Measurements from ENCODE around the gene ADSL. TPM values are rescaled to one million over a fixed set of nuclear protein-coding genes. Genes with fewer than 3 reads are reported as not detected.

Gene ADSL
- 10 to 100 TPM; 26.7 to 49.0 (median 36.6) TPM for total RNA-seq

DNA sequence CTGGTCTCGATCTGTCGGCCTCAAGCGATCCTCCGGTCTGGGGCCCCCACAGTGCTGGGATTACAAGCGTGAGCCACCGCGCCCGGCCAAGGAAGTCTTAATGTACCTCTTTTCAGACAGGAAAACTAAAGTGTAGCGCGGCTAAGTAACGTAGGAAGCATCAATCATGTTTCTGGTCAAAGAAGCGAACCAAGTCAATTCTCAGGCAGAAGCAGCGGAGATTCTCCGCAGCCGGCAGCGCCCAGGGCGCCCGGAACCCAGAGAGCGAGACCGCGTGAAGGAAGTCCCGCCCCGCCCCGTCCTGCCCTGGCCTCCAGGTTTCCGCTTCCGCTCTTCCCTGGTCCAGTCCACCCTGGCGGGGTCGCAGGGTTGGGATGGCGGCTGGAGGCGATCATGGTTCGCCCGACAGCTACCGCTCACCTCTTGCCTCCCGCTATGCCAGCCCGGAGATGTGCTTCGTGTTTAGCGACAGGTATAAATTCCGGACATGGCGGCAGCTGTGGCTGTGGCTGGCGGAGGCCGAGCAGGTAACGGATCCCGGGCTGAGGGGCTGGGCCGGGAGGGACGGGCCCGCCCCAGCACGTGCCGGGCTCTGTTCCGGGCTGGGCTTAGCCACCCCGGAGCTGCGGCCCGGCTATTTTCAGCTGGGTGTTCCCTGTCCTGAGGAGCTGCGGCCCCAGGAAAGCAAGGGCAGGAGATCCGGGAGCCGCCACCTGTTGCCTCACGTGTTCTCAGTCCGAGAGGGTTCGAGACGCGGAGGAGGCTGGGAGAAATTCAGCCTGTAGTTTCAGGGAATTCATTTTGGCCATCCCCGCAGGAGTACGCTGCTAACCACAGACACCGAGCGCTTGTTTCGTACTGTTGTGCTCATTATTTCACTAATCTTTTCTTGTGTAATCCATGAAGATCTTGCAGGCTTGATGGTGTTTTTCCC, at the start of gene ADSL:
Gene ADSL (plus strand): TSS at position 316 of the 934 bp plus-strand sequence. CDS start 59 bp downstream, at position 375.
- peak within 1 kb of the TSS; percentile 49 for H3K4me3 ChIP-seq (ENCODE audit: low read depth, poor library complexity, severe bottlenecking)
- intact Hi-C loops (cut with DNase I; ENCODE audit: low total_unique reads) = loop anchor here (10.0 kb wide), 2 partner anchors 322 to 812 kb away; partner anchors contain the start of gene RPS19BP1
- peak; percentile 82 to 97 for DNase-seq (ENCODE audit: low spot score in 2 of 2)
- TF ChIP-seq, protein P1, sequence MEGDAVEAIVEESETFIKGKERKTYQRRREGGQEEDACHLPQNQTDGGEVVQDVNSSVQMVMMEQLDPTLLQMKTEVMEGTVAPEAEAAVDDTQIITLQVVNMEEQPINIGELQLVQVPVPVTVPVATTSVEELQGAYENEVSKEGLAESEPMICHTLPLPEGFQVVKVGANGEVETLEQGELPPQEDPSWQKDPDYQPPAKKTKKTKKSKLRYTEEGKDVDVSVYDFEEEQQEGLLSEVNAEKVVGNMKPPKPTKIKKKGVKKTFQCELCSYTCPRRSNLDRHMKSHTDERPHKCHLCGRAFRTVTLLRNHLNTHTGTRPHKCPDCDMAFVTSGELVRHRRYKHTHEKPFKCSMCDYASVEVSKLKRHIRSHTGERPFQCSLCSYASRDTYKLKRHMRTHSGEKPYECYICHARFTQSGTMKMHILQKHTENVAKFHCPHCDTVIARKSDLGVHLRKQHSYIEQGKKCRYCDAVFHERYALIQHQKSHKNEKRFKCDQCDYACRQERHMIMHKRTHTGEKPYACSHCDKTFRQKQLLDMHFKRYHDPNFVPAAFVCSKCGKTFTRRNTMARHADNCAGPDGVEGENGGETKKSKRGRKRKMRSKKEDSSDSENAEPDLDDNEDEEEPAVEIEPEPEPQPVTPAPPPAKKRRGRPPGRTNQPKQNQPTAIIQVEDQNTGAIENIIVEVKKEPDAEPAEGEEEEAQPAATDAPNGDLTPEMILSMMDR (IDR thresholded peaks at IDR 0.05) = no peak
- TF ChIP-seq POLR2A (IDR thresholded peaks at IDR 0.05) = peak in 1 of 2 donors; percentile 16
- 1% methylated on average over 60 to 65 of the region's 65 CpGs for WGBS, 2 donors

DNA sequence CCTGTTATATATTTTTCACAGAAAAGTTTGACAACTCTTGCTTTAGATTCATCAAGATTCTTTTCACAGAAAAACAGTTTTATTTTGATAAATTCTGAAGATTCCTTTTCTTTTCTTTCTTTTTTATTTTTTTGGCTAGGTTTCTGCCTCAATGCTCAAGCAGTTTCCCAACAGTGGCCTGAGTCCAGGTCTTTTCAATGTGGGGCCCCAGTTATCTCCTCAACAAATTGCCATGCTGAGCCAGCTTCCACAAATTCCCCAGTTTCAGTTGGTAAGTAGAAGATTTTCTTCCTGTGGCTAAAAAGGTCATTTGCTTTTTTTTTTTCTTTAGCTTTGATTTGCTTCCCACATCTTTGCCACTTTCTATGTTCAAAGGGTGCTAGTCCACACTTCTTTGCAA, 46.0 kb upstream of the ADSL start:
- DNase-seq (ENCODE audit: low spot score in 2 of 2) = no peak
- no peak overlapping the region for H3K4me3 ChIP-seq (ENCODE audit: low read depth, poor library complexity, severe bottlenecking)
- intact Hi-C loops (cut with DNase I; ENCODE audit: low total_unique reads) = loop anchor here (5.0 kb wide), 1 partner anchor 1452 kb away; no protein-coding TSS in a partner anchor
- no peak for TF ChIP-seq POLR2A (IDR thresholded peaks at IDR 0.05)
- TF ChIP-seq, protein P1 (IDR thresholded peaks at IDR 0.05) = no peak

DNA sequence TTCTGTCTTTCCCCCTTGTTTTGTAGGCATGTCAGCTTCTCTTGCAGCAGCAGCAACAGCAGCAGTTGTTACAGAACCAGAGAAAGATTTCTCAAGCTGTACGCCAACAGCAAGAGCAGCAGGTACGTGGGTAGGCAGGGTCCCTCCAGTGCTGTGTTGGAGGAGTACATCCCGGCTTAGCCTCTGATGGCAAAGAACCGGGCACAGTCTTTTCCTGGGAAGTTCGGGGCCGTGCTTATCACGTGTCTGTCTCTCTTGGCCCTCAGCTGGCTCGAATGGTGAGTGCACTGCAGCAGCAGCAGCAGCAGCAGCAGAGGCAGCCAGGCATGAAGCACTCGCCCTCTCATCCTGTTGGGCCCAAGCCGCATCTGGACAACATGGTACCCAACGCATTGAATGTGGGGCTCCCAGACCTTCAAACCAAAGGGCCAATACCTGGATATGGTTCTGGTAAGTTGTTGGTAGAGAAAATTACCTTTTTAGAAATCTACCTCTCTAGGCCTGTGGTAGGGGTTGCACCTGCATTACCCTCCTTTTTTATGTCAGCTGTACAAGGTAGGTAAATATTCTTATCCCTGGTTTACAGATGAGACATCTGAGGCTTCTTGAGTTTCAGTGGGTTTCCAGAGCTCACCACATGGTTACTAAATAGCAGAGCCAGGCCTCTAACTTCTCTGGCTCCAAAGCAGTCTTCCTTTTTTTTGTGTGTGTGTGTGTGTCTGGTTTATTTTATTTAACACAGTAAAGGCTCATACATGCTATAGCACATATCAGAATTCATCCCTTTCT, 45.2 kb upstream of the ADSL start:
- DNase-seq (ENCODE audit: low spot score in 2 of 2) = no peak
- 93 to 94% methylated on average over 10 to 11 of the region's 11 CpGs for WGBS, 2 donors
- intact Hi-C loops (cut with DNase I; ENCODE audit: low total_unique reads) = loop anchor here (5.0 kb wide), 1 partner anchor 1451 kb away; no protein-coding TSS in a partner anchor
- TF ChIP-seq, protein P1 (IDR thresholded peaks at IDR 0.05) = no peak
- no peak for TF ChIP-seq POLR2A (IDR thresholded peaks at IDR 0.05)
- no peak overlapping the region for H3K4me3 ChIP-seq (ENCODE audit: low read depth, poor library complexity, severe bottlenecking)

DNA sequence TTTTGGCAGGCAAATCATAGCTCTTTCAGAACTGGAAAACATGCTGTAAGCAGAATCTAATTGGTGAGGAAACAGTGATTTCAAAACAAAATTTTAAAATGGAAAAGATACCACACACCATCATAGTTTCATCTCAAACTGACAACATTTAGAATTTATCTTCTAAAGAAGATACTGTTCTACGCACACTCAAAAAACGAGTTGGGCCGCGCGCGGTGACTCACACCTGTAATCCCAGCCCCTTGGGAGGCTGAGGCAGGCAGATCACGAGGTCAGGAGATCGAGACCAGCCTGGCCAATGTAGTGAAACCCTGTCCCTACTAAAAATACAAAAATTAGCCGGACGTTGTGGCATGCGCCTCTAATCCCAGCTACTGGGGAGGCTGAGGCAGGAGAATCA, 44.2 kb upstream of the ADSL start:
- intact Hi-C loops (cut with DNase I; ENCODE audit: low total_unique reads) = loop anchor here (5.0 kb wide), 1 partner anchor 1450 kb away; no protein-coding TSS in a partner anchor
- no peak for DNase-seq (ENCODE audit: low spot score in 2 of 2)
- 93 to 95% methylated on average over 11 of the region's 11 CpGs for WGBS, 2 donors
- TF ChIP-seq POLR2A (IDR thresholded peaks at IDR 0.05) = no peak
- TF ChIP-seq, protein P1 (IDR thresholded peaks at IDR 0.05) = no peak
- H3K4me3 ChIP-seq (ENCODE audit: low read depth, poor library complexity, severe bottlenecking) = no peak overlapping the region

DNA sequence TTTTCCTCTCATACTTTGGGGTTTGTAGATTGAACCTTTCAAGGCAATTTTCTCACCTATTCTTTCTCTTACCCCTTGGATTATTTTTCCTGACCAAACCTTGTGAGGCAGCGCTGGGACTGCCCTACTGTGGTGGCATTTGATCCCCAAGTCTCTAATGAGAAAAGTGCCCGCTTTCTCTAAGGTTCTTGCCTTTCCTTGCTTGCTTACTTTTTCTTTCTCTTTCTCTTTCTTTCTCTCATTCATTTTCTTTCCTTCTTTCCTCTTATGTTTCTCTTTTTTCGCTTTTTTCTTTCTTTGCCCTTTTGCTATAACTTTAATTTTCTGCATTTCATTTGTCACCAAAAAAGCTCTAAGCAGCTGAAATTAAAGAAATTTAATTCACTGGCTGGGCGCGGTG, 40.7 kb upstream of the ADSL start:
- H3K4me3 ChIP-seq (ENCODE audit: low read depth, poor library complexity, severe bottlenecking) = no peak overlapping the region
- WGBS, 2 donors = 95 to 96% methylated on average over 5 of the region's 5 CpGs
- intact Hi-C loops (cut with DNase I; ENCODE audit: low total_unique reads) = no loop called here
- no peak for DNase-seq (ENCODE audit: low spot score in 2 of 2)
- TF ChIP-seq, protein P1 (IDR thresholded peaks at IDR 0.05) = no peak
- TF ChIP-seq POLR2A (IDR thresholded peaks at IDR 0.05) = no peak

Data from lower leg skin (tissue), 4 donors.